SK-N-SH treated with all-trans-retinoic acid at 6 μM for 48 hours (cell line): ENCODE data around the gene HSD17B11.
"Not testable (repeated sequence)": the region's sequence is repeated elsewhere in the genome, so short reads cannot be mapped to it uniquely, and the experiment has no call there.

ENCODE experiments used
- ATAC-seq: fragments of 200-7000 bp; cut with Tn5 transposase; 3 replicates; pipeline ENCODE4 v1.9.1; 2020; ENCODE audit warnings: mild to moderate bottlenecking, moderate library complexity
- ARNTL ChIP-seq: fragments of 450-650 bp; formaldehyde crosslinking; IDR thresholded peaks from 2 replicates; pipeline ENCODE4 v1.5.0; 2020; ENCODE audit warnings: low read depth, mild to moderate bottlenecking, moderate library complexity, borderline replicate concordance
- BACH2 ChIP-seq: fragments of 250-450 bp; sonication (Bioruptor Pico); IDR thresholded peaks from 2 replicates; pipeline ENCODE4 v1.9.0; 2021; ENCODE audit warnings: mild to moderate bottlenecking, borderline replicate concordance
- CREB5 ChIP-seq: fragments of 250-450 bp; sonication (Bioruptor Pico); IDR thresholded peaks from 2 replicates; pipeline ENCODE4 v1.5.1; 2020; ENCODE audit warnings: low read depth, mild to moderate bottlenecking, moderate library complexity
- ESRRG ChIP-seq: fragments of 250-450 bp; sonication (Bioruptor Pico); IDR thresholded peaks from 2 replicates; pipeline ENCODE4 v1.6.1; 2021; ENCODE audit warnings: mild to moderate bottlenecking
- GLIS3 ChIP-seq: fragments of 250-450 bp; sonication (Bioruptor Pico); IDR thresholded peaks from 2 replicates; pipeline ENCODE4 v1.5.0; 2020; ENCODE audit warnings: mild to moderate bottlenecking, moderate library complexity
- ISL1 ChIP-seq: fragments of 250-450 bp; sonication (Bioruptor Pico); IDR thresholded peaks from 2 replicates; pipeline ENCODE4 v2.1.2; 2022; ENCODE audit warnings: mild to moderate bottlenecking, moderate library complexity
- OSR1 ChIP-seq: fragments of 250-450 bp; sonication (Bioruptor Pico); IDR thresholded peaks from 2 replicates; pipeline ENCODE4 v1.8.0; 2022; ENCODE audit warnings: moderate library complexity, mild to moderate bottlenecking, inconsistent platforms
- POU6F1 ChIP-seq: fragments of 250-450 bp; sonication (Bioruptor Pico); IDR thresholded peaks from 2 replicates; pipeline ENCODE4 v1.8.0; 2021; ENCODE audit warnings: low read depth, mild to moderate bottlenecking, moderate library complexity, borderline replicate concordance
- PPARA ChIP-seq: fragments of 250-450 bp; sonication (Bioruptor Pico); IDR thresholded peaks from 2 replicates; pipeline ENCODE4 v1.5.0; 2020; ENCODE audit warnings: mild to moderate bottlenecking, borderline replicate concordance
- RARB ChIP-seq: fragments of 250-450 bp; sonication (Bioruptor Pico); IDR thresholded peaks from 2 replicates; pipeline ENCODE4 v1.8.0; 2021; ENCODE audit warnings: mild to moderate bottlenecking, moderate library complexity
- SNAI2 ChIP-seq: fragments of 250-450 bp; sonication (Bioruptor Pico); IDR thresholded peaks from 2 replicates; pipeline ENCODE4 v1.5.0; 2020; ENCODE audit warnings: mild to moderate bottlenecking, moderate library complexity
- TOX ChIP-seq: fragments of 250-450 bp; sonication (Bioruptor Pico); IDR thresholded peaks from 2 replicates; pipeline ENCODE4 v1.8.0; 2021; ENCODE audit warnings: mild to moderate bottlenecking, moderate library complexity, borderline replicate concordance
- TSHZ2 ChIP-seq: fragments of 250-450 bp; sonication (Bioruptor Pico); IDR thresholded peaks from 2 replicates; pipeline ENCODE4 v1.5.0; 2020; ENCODE audit warnings: mild to moderate bottlenecking, moderate library complexity
- ZC3H10 ChIP-seq: fragments of 250-450 bp; sonication (Bioruptor Pico); IDR thresholded peaks from 2 replicates; pipeline ENCODE4 v1.5.1; 2021; ENCODE audit warnings: mild to moderate bottlenecking, moderate library complexity
- ZFP3 ChIP-seq: fragments of 250-450 bp; sonication (Bioruptor Pico); IDR thresholded peaks from 2 replicates; pipeline ENCODE4 v1.5.0; 2020; ENCODE audit warnings: mild to moderate bottlenecking, moderate library complexity
- ZFP30 ChIP-seq: fragments of 450-650 bp; formaldehyde crosslinking; IDR thresholded peaks from 2 replicates; pipeline ENCODE4 v1.5.0; 2022; ENCODE audit warnings: mild to moderate bottlenecking, moderate library complexity
- ZNF565 ChIP-seq: fragments of 450-650 bp; formaldehyde crosslinking; conservative IDR thresholded peaks from 2 replicates; pipeline ENCODE4 v1.5.0; 2020; ENCODE audit warnings: low read depth, mild to moderate bottlenecking, moderate library complexity
- ZNF70 ChIP-seq: fragments of 450-650 bp; formaldehyde crosslinking; IDR thresholded peaks from 2 replicates; pipeline ENCODE4 v1.5.0; 2020; ENCODE audit warnings: mild to moderate bottlenecking, moderate library complexity
- ZNF8 ChIP-seq: fragments of 450-650 bp; formaldehyde crosslinking; IDR thresholded peaks from 2 replicates; pipeline ENCODE4 v1.5.0; 2020; ENCODE audit warnings: mild to moderate bottlenecking, moderate library complexity
- TF ChIP-seq, protein P1 (sequence below): fragments of 250-450 bp; sonication (Bioruptor Pico); IDR thresholded peaks from 2 replicates; pipeline ENCODE4 v1.5.1; 2021; ENCODE audit warnings: mild to moderate bottlenecking, moderate library complexity

The HSD17B11 gene

GRCh38 chr4:87322754-87323153 is 68.2 kb downstream of the HSD17B11 start, which contains the start of gene HSD17B13:
HSD17B13 (minus strand) TSS chr4:87322882; CDS start chr4:87322841, 41 bp downstream.
- no peak for TF ChIP-seq CREB5 (CRISPR knock-in tag)
- TF ChIP-seq, all 23 proteins: peak for 0
- ATAC-seq: no peak

DNA sequence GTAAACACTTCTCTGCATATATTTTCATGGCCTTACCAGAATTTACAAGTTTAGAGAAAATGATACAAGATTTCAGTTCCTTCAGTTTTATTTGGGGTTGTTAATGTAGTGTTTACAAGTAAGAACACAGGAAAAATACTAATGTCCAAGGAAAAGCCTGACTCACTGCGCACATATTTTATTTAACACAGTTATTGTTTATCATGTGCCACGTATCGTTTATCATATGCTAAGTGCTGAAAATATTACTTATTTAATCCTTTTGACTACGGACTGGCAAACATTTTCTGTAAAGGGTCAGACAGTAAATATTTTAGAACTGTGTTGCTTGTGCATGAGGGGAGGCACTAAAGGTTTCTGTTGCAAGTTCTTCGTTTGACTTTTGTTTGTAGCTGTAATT is 69.1 kb downstream of the HSD17B11 start:
- TF ChIP-seq PPARA (CRISPR knock-in tag) (no peak), BACH2 (CRISPR knock-in tag) (no peak), POU6F1 (no peak)
- TF ChIP-seq, protein P1, sequence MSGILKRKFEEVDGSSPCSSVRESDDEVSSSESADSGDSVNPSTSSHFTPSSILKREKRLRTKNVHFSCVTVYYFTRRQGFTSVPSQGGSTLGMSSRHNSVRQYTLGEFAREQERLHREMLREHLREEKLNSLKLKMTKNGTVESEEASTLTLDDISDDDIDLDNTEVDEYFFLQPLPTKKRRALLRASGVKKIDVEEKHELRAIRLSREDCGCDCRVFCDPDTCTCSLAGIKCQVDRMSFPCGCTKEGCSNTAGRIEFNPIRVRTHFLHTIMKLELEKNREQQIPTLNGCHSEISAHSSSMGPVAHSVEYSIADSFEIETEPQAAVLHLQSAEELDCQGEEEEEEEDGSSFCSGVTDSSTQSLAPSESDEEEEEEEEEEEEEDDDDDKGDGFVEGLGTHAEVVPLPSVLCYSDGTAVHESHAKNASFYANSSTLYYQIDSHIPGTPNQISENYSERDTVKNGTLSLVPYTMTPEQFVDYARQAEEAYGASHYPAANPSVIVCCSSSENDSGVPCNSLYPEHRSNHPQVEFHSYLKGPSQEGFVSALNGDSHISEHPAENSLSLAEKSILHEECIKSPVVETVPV: no peak
- ATAC-seq: no peak

GRCh38 chr4:87317527-87317926 is 73.5 kb downstream of the HSD17B11 start:
- TF ChIP-seq ISL1 (CRISPR knock-in tag) (no peak), ZNF565 (CRISPR knock-in tag) (no peak), ZNF8 (CRISPR knock-in tag) (no peak), PPARA (CRISPR knock-in tag) (no peak), CREB5 (CRISPR knock-in tag) (no peak), TOX (CRISPR knock-in tag) (no peak), ZFP3 (CRISPR knock-in tag) (no peak), ZC3H10 (no peak), TSHZ2 (CRISPR knock-in tag) (no peak), BACH2 (CRISPR knock-in tag) (no peak), ESRRG (CRISPR knock-in tag) (no peak), OSR1 (no peak), GLIS3 (CRISPR knock-in tag) (no peak)
- TF ChIP-seq, protein P1: no peak
- ATAC-seq: no peak

GRCh38 chr4:87316961-87317360 is 74.0 kb downstream of the HSD17B11 start:
- no peak for TF ChIP-seq OSR1
- TF ChIP-seq ZNF70 (CRISPR knock-in tag): no peak
- no peak for TF ChIP-seq TSHZ2 (CRISPR knock-in tag)
- TF ChIP-seq ZNF8 (CRISPR knock-in tag): no peak
- TF ChIP-seq SNAI2 (CRISPR knock-in tag): no peak
- no peak for TF ChIP-seq ESRRG (CRISPR knock-in tag)
- TF ChIP-seq CREB5 (CRISPR knock-in tag): no peak
- TF ChIP-seq ARNTL (CRISPR knock-in tag): no peak
- TF ChIP-seq ZFP30 (CRISPR knock-in tag): no peak
- no peak for TF ChIP-seq RARB (CRISPR knock-in tag)
- no peak for ATAC-seq

DNA sequence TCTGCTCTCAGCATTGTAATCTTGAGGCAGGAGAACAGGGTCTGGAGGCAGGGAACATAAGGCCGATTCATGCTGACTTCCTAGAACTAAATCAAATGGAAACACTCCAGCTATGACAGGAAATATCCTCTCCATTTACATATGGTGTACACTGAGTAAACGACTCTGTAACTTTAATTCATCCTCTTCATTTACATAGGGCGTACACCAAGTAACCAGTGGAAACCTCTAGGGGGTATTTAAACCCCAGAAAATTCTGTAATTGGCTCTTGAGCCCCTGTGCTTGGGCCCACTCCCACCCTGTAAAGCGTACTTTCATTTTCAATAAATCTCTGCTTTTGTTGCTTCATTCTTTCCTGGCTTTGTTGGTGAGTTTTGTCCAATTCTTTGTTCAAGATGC is 76.0 kb downstream of the HSD17B11 start:
- not testable (repeated sequence) for ATAC-seq
